Sciatic nerve (tissue), 2 donors: ENCODE results near the gene FIBCD1. TPM values are rescaled to one million over a fixed set of nuclear protein-coding genes. Genes with fewer than 3 reads are reported as not detected.

Experiments
- ATAC-seq: fragments of 200-7000 bp; cut with Tn5 transposase; one replicate; pipeline ENCODE4 v1.9.1; 2020; ENCODE audit warnings: mild to moderate bottlenecking, moderate library complexity
- DNase-seq: peaks from one replicate; pipeline ENCODE4 v3.0.0-alpha.2; 2020; ENCODE audit warnings: low spot score
- intact Hi-C: fragments of 100-400 bp; cut with DNase I; formaldehyde crosslinking; loops from one replicate; pipeline ENCODE4 v1.14.2; 2022
- total RNA-seq: library from RNA; stranded (reverse); fragmentation: NEBNext Ultra II Directional; extraction: Animal tissue kit (Norgen Biotek cat#: 25700); gene quantifications from one replicate; pipeline ENCODE4 v1.2.1, GENCODE V29; 2021
- donor health status: DM: no; HTN: no; CAD: no.
- donor health status: DM: no; HTN: no; CAD: no.

The FIBCD1 gene
- total RNA-seq, 1 donor from 2014 or later: not detected

GRCh38 chr9:130893341-130894101, 45.5 kb downstream of the FIBCD1 start:
- intact Hi-C loops: no loop called here
- ATAC-seq: peak; percentile 69
- peak; percentile 75 for DNase-seq

- intact Hi-C loops: no loop called here
- peak; percentile 25 for ATAC-seq
- DNase-seq: no peak
These were observed 46.4 kb downstream of the FIBCD1 start for GRCh38 chr9:130892477-130893304.

- DNase-seq (no peak), ATAC-seq (peak; percentile 51)
- intact Hi-C loops: no loop called here
These were observed 47.2 kb downstream of the FIBCD1 start for GRCh38 chr9:130891688-130892476.

GRCh38 chr9:130890870-130891687, 48.0 kb downstream of the FIBCD1 start:
- no peak for ATAC-seq
- DNase-seq: no peak
- intact Hi-C loops: no loop called here

- ATAC-seq: no peak
- intact Hi-C loops: no loop called here
- no peak for DNase-seq
These were observed 48.9 kb downstream of the FIBCD1 start for GRCh38 chr9:130890124-130890523.

GRCh38 chr9:130888146-130888885, 50.7 kb downstream of the FIBCD1 start:
- intact Hi-C loops: loop anchor here (5.0 kb wide), 1 partner anchor 841 kb away; no protein-coding TSS in a partner anchor
- no peak for DNase-seq
- no peak for ATAC-seq

GRCh38 chr9:130887494-130888144, 51.4 kb downstream of the FIBCD1 start:
- intact Hi-C loops: loop anchor here (5.0 kb wide), 1 partner anchor 840 kb away; no protein-coding TSS in a partner anchor
- ATAC-seq: no peak
- DNase-seq: no peak

- DNase-seq: no peak
- intact Hi-C loops: loop anchor here (5.0 kb wide), 1 partner anchor 840 kb away; no protein-coding TSS in a partner anchor
- no peak for ATAC-seq
These were observed 52.1 kb downstream of the FIBCD1 start for GRCh38 chr9:130886981-130887380.

GRCh38 chr9:130885484-130886375, 53.3 kb downstream of the FIBCD1 start:
- no peak for ATAC-seq
- intact Hi-C loops: loop anchor here (5.0 kb wide), 1 partner anchor 838 kb away; no protein-coding TSS in a partner anchor

GRCh38 chr9:130884542-130885483, 54.2 kb downstream of the FIBCD1 start:
- peak; percentile 29 for ATAC-seq
- intact Hi-C loops: loop anchor here (5.0 kb wide), 1 partner anchor 838 kb away; no protein-coding TSS in a partner anchor
- DNase-seq: no peak

More at GRCh38 chr9:130885484-130886375, 53.3 kb downstream of the FIBCD1 start:
- no peak for DNase-seq

- peak; percentile 11 for ATAC-seq
- DNase-seq: no peak
- intact Hi-C loops: no loop called here
These were observed 54.9 kb downstream of the FIBCD1 start for GRCh38 chr9:130884111-130884531.

GRCh38 chr9:130883479-130883878, 55.6 kb downstream of the FIBCD1 start:
- intact Hi-C loops: no loop called here
- DNase-seq: no peak
- ATAC-seq: no peak

- intact Hi-C loops: no loop called here
- DNase-seq: no peak
These were observed 56.3 kb downstream of the FIBCD1 start for GRCh38 chr9:130882696-130883225.

GRCh38 chr9:130881516-130881915, 57.5 kb downstream of the FIBCD1 start:
- ATAC-seq: no peak
- intact Hi-C loops: no loop called here
- DNase-seq: no peak

More at GRCh38 chr9:130882696-130883225, 56.3 kb downstream of the FIBCD1 start:
- ATAC-seq: no peak
